Vagina (tissue), 2 donors: ENCODE data around the gene MBOAT2.

Source experiments
- POLR2A ChIP-seq, 2 donors: fragments of 450-650 bp; IDR thresholded peaks; one replicate each; pipeline ENCODE4 v1.6.1; 2017; ENCODE audit warnings: antibody characterized with exemption in 2 of 2, mild to moderate bottlenecking in 2 of 2, moderate library complexity in 2 of 2
- TF ChIP-seq, protein P1 (sequence below), 3 experiments: fragments of 450-650 bp in 2 of 3; fragments of 200-600 bp in 1 of 3; sonication (generic) in 1 of 3; IDR thresholded peaks; one replicate each; pipeline ENCODE4 v1.5.1; 2017 to 2019; ENCODE audit warnings: antibody characterized with exemption in 3 of 3, mild to moderate bottlenecking in 2 of 3, moderate library complexity in 2 of 3

DNA sequence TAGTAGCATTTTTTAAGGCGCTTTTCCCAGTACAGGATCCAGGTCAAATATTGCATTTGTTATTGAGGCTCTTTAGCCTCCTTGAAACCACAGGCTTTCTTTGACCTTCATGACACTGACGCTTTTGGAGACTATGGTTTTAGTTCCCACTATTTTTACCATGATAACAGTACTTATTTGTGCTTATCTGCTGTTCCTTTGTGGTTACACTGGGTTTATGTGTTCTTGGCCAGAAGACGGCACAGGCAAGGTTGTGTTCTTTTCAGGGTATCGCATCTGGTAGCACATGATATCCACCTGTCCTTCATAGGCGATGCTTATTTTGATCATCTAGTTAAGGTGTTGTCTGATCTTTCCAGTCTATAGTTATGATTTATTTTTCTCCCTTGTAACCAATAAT lies 16.8 kb upstream of the MBOAT2 start:
- TF ChIP-seq, protein P1, sequence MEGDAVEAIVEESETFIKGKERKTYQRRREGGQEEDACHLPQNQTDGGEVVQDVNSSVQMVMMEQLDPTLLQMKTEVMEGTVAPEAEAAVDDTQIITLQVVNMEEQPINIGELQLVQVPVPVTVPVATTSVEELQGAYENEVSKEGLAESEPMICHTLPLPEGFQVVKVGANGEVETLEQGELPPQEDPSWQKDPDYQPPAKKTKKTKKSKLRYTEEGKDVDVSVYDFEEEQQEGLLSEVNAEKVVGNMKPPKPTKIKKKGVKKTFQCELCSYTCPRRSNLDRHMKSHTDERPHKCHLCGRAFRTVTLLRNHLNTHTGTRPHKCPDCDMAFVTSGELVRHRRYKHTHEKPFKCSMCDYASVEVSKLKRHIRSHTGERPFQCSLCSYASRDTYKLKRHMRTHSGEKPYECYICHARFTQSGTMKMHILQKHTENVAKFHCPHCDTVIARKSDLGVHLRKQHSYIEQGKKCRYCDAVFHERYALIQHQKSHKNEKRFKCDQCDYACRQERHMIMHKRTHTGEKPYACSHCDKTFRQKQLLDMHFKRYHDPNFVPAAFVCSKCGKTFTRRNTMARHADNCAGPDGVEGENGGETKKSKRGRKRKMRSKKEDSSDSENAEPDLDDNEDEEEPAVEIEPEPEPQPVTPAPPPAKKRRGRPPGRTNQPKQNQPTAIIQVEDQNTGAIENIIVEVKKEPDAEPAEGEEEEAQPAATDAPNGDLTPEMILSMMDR (IDR thresholded peaks at IDR 0.05): no peak
- TF ChIP-seq POLR2A (IDR thresholded peaks at IDR 0.05): no peak
